ENCODE results near the gene RRP12. TPM values are rescaled to one million over a fixed set of nuclear protein-coding genes. Genes with fewer than 3 reads are reported as not detected.
"Not testable (repeated sequence)": the region's sequence is repeated elsewhere in the genome, so short reads cannot be mapped to it uniquely, and the experiment has no call there.

Gene RRP12
- total RNA-seq, 6 donors from 2014 or later: 20.4 to 38.2 (median 28.9) TPM

GRCh38 chr10:97428572-97428981 lies 27.4 kb upstream of the RRP12 start:
- peak overlapping the region; percentile 36 to 94 (median 91) for H3K27ac ChIP-seq
- DNase-seq: no peak
- peaks cover 7 to 37% (median 24%) of the 10 kb centered on the region in 4 donors for H3K36me3 ChIP-seq
- WGBS, 2 donors: 56 to 69% methylated on average over 4 of the region's 4 CpGs
- H3K4me3 ChIP-seq: no peak overlapping the region
- TF ChIP-seq POLR2AphosphoS5 (IDR thresholded peaks at IDR 0.05): no peak
- TF ChIP-seq EP300 (IDR thresholded peaks at IDR 0.05): no peak
- no peak for TF ChIP-seq CTCF (IDR thresholded peaks at IDR 0.05)
- TF ChIP-seq POLR2A (IDR thresholded peaks at IDR 0.05): no peak
- H3K4me1 ChIP-seq: peaks cover 26 to 44% (median 36%) of the 10 kb centered on the region in 4 donors
- H3K9me3 ChIP-seq: no peaks in the 10 kb centered on the region
- no peak for ATAC-seq (ENCODE audit: low FRiP score in 2 of 2)
- H3K27me3 ChIP-seq: no peaks in the 10 kb centered on the region

- peak overlapping the region; percentile 3 to 97 (median 83) for H3K4me3 ChIP-seq
- peaks cover 4 to 33% (median 20%) of the 10 kb centered on the region in 4 donors for H3K36me3 ChIP-seq
- no peaks in the 10 kb centered on the region for H3K9me3 ChIP-seq
- ATAC-seq (ENCODE audit: low FRiP score in 2 of 2) (no peak), DNase-seq (peak in 1 of 2 donors; percentile 54)
- WGBS, 2 donors: 12 to 20% methylated on average over 6 to 9 of the region's 9 CpGs
- H3K27me3 ChIP-seq: no peaks in the 10 kb centered on the region
- no peak for TF ChIP-seq CTCF (IDR thresholded peaks at IDR 0.05)
- TF ChIP-seq POLR2AphosphoS5 (IDR thresholded peaks at IDR 0.05): no peak
- TF ChIP-seq EP300 (IDR thresholded peaks at IDR 0.05): no peak
- no peak for TF ChIP-seq POLR2A (IDR thresholded peaks at IDR 0.05)
- peak overlapping the region; percentile 88 to 94 (median 92) for H3K27ac ChIP-seq
- H3K4me1 ChIP-seq: peaks cover 30 to 50% (median 38%) of the 10 kb centered on the region in 4 donors
These were observed 26.5 kb upstream of the RRP12 start for GRCh38 chr10:97427571-97428179.

- TF ChIP-seq EP300 (IDR thresholded peaks at IDR 0.05): no peak
- TF ChIP-seq CTCF (IDR thresholded peaks at IDR 0.05): no peak
- TF ChIP-seq POLR2A (IDR thresholded peaks at IDR 0.05): no peak
- TF ChIP-seq POLR2AphosphoS5 (IDR thresholded peaks at IDR 0.05): no peak
- H3K9me3 ChIP-seq: no peaks in the 10 kb centered on the region
- peaks cover 4 to 30% (median 17%) of the 10 kb centered on the region in 4 donors for H3K36me3 ChIP-seq
- DNase-seq (no peak), ATAC-seq (ENCODE audit: low FRiP score in 2 of 2) (peak in 1 of 2 donors; percentile 6)
- 16 to 18% methylated on average over 22 to 30 of the region's 34 CpGs for WGBS, 2 donors
- peak overlapping the region; percentile 72 to 97 (median 92) for H3K4me3 ChIP-seq
- no peaks in the 10 kb centered on the region for H3K27me3 ChIP-seq
- peak overlapping the region; percentile 88 to 94 (median 92) for H3K27ac ChIP-seq
- H3K4me1 ChIP-seq: peaks cover 30 to 50% (median 38%) of the 10 kb centered on the region in 4 donors
These were observed 25.8 kb upstream of the RRP12 start for GRCh38 chr10:97426776-97427570.

- Histone ChIP-seq H3K9me3 (no peaks in the 10 kb centered on the region), H3K36me3 (peaks cover 4 to 22% (median 9%) of the 10 kb centered on the region in 4 donors), H3K4me1 (peaks cover 30 to 50% (median 38%) of the 10 kb centered on the region in 4 donors), H3K27me3 (no peaks in the 10 kb centered on the region), H3K4me3 (peak within 1 kb of the TSS; percentile 72 to 97 (median 92)), H3K27ac (peak within 1 kb of the TSS; percentile 88 to 94 (median 92))
- TF ChIP-seq EP300 (IDR thresholded peaks at IDR 0.05) (peak in 1 of 4 donors; percentile 60), POLR2A (IDR thresholded peaks at IDR 0.05) (peak in 3 of 4 donors; percentile 83 to 87 (median 87)), POLR2AphosphoS5 (IDR thresholded peaks at IDR 0.05) (peak; percentile 85 to 88), CTCF (IDR thresholded peaks at IDR 0.05) (peak; percentile 58 to 94 (median 86))
- WGBS, 2 donors: 1 to 2% methylated on average over 11 to 36 of the region's 90 CpGs
- DNase-seq (peak; percentile 96 to 99), ATAC-seq (ENCODE audit: low FRiP score in 2 of 2) (peak; percentile 96 to 97)
These were observed 25.0 kb upstream of the RRP12 start, which contains the start of gene PGAM1 for GRCh38 chr10:97425964-97426775. PGAM1 (plus strand) TSS chr10:97426191; CDS start chr10:97426308, 117 bp downstream.

- DNase-seq: peak in 1 of 2 donors; percentile 55
- ATAC-seq (ENCODE audit: low FRiP score in 2 of 2); H3K4me3 ChIP-seq; H3K9me3 ChIP-seq; H3K27me3 ChIP-seq; H3K36me3 ChIP-seq: not testable (repeated sequence)
- H3K27ac ChIP-seq: peak overlapping the region; percentile 13 to 94 (median 53)
- peaks cover 30 to 45% (median 37%) of the 10 kb centered on the region in 4 donors for H3K4me1 ChIP-seq
- WGBS, 2 donors: 48 to 55% methylated on average over 8 of the region's 8 CpGs
These were observed 22.6 kb upstream of the RRP12 start for GRCh38 chr10:97423757-97424098.
